Sigmoid colon (tissue), 7 donors: ENCODE data around the gene TBC1D16. TPM values are rescaled to one million over a fixed set of nuclear protein-coding genes. Genes with fewer than 3 reads are reported as not detected.

Source experiments
- DNase-seq: peaks from one replicate; pipeline ENCODE4 v3.0.0-alpha.2; 2019
- H3K27ac ChIP-seq, 4 donors: fragments of 200-600 bp; sonication (generic); one replicate each; pipeline ENCODE4 v1.5.1; 2016 to 2019; ENCODE audit warnings: mild to moderate bottlenecking in 1 of 4
- H3K27me3 ChIP-seq, 3 donors: fragments of 200-600 bp; sonication (generic); one replicate each; pipeline ENCODE4 v1.5.1; 2019; ENCODE audit warnings: mild to moderate bottlenecking in 1 of 3
- H3K36me3 ChIP-seq, 4 donors: fragments of 200-600 bp; sonication (generic); one replicate each; pipeline ENCODE4 v1.5.1; 2016 to 2019
- H3K4me1 ChIP-seq, 4 donors: fragments of 200-600 bp; sonication (generic); one replicate each; pipeline ENCODE4 v1.5.1; 2017 to 2019
- H3K4me3 ChIP-seq, 4 donors: fragments of 200-600 bp; sonication (generic); one replicate each; pipeline ENCODE4 v1.5.1; 2017 to 2019; ENCODE audit warnings: mild to moderate bottlenecking in 2 of 4, moderate library complexity in 1 of 4
- H3K9me3 ChIP-seq, 4 donors: fragments of 200-600 bp in 3 of 4; sonication (generic) in 3 of 4; one replicate each; pipeline versions ENCODE4 v1.5.1 to v1.6.1; 2013 to 2019
- EP300 ChIP-seq, 4 donors: sonication (generic); formaldehyde crosslinking; IDR thresholded peaks; one replicate each; pipeline ENCODE4 v1.6.1; 2017; ENCODE audit warnings: antibody characterized with exemption in 4 of 4
- POLR2A ChIP-seq, 2 donors: fragments of 450-650 bp; IDR thresholded peaks; one replicate each; pipeline ENCODE4 v1.6.1; 2016; ENCODE audit warnings: antibody characterized with exemption in 2 of 2, mild to moderate bottlenecking in 2 of 2, moderate library complexity in 2 of 2
- POLR2AphosphoS5 ChIP-seq, 4 donors: sonication (generic); formaldehyde crosslinking; IDR thresholded peaks; one replicate each; pipeline ENCODE4 v1.6.1; 2017; ENCODE audit warnings: antibody characterized with exemption in 4 of 4
- WGBS, 2 donors: extraction: QIAGEN DNeasy Blood & Tissue Kit; methylation state at CpG; one replicate each; pipeline ENCODE4 v1.1.7; 2013; 5-methylcytosine and 5-hydroxymethylcytosine counted together
- intact Hi-C: fragments of 100-400 bp; cut with DNase I; formaldehyde crosslinking; loops from one replicate; pipeline ENCODE4 v1.15.1; 2023
- polyA plus RNA-seq, 3 donors: library from polyadenylated mRNA; stranded (reverse); fragments of 200-250 nt; gene quantifications; one replicate each; pipeline ENCODE4 v1.2.3, GENCODE V29; 2013
- total RNA-seq, 4 donors: library from RNA; depleted of rRNA; stranded (reverse); fragments of >200 nt; gene quantifications; one replicate each; pipeline ENCODE4 v1.1.0, GENCODE V29; 2016
- TF ChIP-seq, protein P1 (sequence below), 4 experiments: fragments of 450-650 bp in 3 of 4; fragments of 200-600 bp in 1 of 4; IDR thresholded peaks; one replicate each; pipeline ENCODE4 v1.5.1; 2016 to 2019; ENCODE audit warnings: antibody characterized with exemption in 4 of 4, mild to moderate bottlenecking in 3 of 4, moderate library complexity in 2 of 4
- donor health status: healthy with polysubstance abuse.
- donor health status: Bipolar disorder and iron deficiency.
- donor health status: healthy.

The TBC1D16 gene
- total and polyA plus RNA-seq, 7 donors = 3.6 to 21.9 (median 15.7) TPM

- peak; percentile 61 for DNase-seq
- TF ChIP-seq, protein P1, sequence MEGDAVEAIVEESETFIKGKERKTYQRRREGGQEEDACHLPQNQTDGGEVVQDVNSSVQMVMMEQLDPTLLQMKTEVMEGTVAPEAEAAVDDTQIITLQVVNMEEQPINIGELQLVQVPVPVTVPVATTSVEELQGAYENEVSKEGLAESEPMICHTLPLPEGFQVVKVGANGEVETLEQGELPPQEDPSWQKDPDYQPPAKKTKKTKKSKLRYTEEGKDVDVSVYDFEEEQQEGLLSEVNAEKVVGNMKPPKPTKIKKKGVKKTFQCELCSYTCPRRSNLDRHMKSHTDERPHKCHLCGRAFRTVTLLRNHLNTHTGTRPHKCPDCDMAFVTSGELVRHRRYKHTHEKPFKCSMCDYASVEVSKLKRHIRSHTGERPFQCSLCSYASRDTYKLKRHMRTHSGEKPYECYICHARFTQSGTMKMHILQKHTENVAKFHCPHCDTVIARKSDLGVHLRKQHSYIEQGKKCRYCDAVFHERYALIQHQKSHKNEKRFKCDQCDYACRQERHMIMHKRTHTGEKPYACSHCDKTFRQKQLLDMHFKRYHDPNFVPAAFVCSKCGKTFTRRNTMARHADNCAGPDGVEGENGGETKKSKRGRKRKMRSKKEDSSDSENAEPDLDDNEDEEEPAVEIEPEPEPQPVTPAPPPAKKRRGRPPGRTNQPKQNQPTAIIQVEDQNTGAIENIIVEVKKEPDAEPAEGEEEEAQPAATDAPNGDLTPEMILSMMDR (IDR thresholded peaks at IDR 0.05) = no peak
- TF ChIP-seq POLR2A (IDR thresholded peaks at IDR 0.05) (no peak), POLR2AphosphoS5 (IDR thresholded peaks at IDR 0.05) (no peak), EP300 (IDR thresholded peaks at IDR 0.05) (no peak)
- Histone ChIP-seq H3K4me1 (peaks cover 0 to 28% (median 13%) of the 10 kb centered on the region in 4 donors), H3K27ac (peak overlapping the region in 3 of 4 donors; percentile 47 to 72 (median 65)), H3K27me3 (no peaks in the 10 kb centered on the region), H3K9me3 (no peaks in the 10 kb centered on the region), H3K4me3 (peak overlapping the region in 2 of 4 donors; percentile 15 to 17), H3K36me3 (no peaks in the 10 kb centered on the region)
- 94 to 95% methylated on average over 23 of the region's 23 CpGs for WGBS, 2 donors
- intact Hi-C loops = no loop called here
These were observed 54.0 kb downstream of the TBC1D16 start for GRCh38 chr17:79981661-79982101.

- Histone ChIP-seq H3K9me3 (no peaks in the 10 kb centered on the region), H3K27me3 (no peaks in the 10 kb centered on the region), H3K4me1 (peaks cover 0 to 24% (median 10%) of the 10 kb centered on the region in 4 donors), H3K36me3 (no peaks in the 10 kb centered on the region), H3K27ac (peak overlapping the region in 3 of 4 donors; percentile 47 to 72 (median 65)), H3K4me3 (peak overlapping the region in 2 of 4 donors; percentile 15 to 17)
- WGBS, 2 donors = 88 to 92% methylated on average over 15 of the region's 15 CpGs
- peak; percentile 63 for DNase-seq
- TF ChIP-seq POLR2AphosphoS5 (IDR thresholded peaks at IDR 0.05) = peak in 2 of 4 donors; percentile 11 to 62
- TF ChIP-seq, protein P1 (IDR thresholded peaks at IDR 0.05) = no peak
- intact Hi-C loops = no loop called here
These were observed 54.6 kb downstream of the TBC1D16 start for GRCh38 chr17:79981090-79981489.

- WGBS, 2 donors = 93 to 95% methylated on average over 23 of the region's 23 CpGs
- H3K9me3 ChIP-seq = no peaks in the 10 kb centered on the region
- H3K4me1 ChIP-seq = peaks cover 0 to 24% (median 10%) of the 10 kb centered on the region in 4 donors
- H3K27me3 ChIP-seq = no peaks in the 10 kb centered on the region
- no peaks in the 10 kb centered on the region for H3K36me3 ChIP-seq
- H3K27ac ChIP-seq = peak overlapping the region in 3 of 4 donors; percentile 47 to 72 (median 65)
- H3K4me3 ChIP-seq = no peak overlapping the region
- no peak for TF ChIP-seq POLR2AphosphoS5 (IDR thresholded peaks at IDR 0.05)
- peak; percentile 39 for DNase-seq
- intact Hi-C loops = no loop called here
These were observed 55.2 kb downstream of the TBC1D16 start for GRCh38 chr17:79980246-79981043.

GRCh38 chr17:79979816-79980215 lies 55.9 kb downstream of the TBC1D16 start:
- no peaks in the 10 kb centered on the region for H3K27me3 ChIP-seq
- H3K4me3 ChIP-seq = no peak overlapping the region
- intact Hi-C loops = no loop called here
- peaks cover 0 to 24% (median 10%) of the 10 kb centered on the region in 4 donors for H3K4me1 ChIP-seq
- peak; percentile 52 for DNase-seq
- H3K27ac ChIP-seq = no peak overlapping the region
- no peaks in the 10 kb centered on the region for H3K9me3 ChIP-seq
- TF ChIP-seq, protein P1 (IDR thresholded peaks at IDR 0.05) = no peak
- TF ChIP-seq POLR2AphosphoS5 (IDR thresholded peaks at IDR 0.05) (no peak), POLR2A (IDR thresholded peaks at IDR 0.05) (no peak), EP300 (IDR thresholded peaks at IDR 0.05) (no peak)
- 94% methylated on average over 12 of the region's 12 CpGs for WGBS, 2 donors
- H3K36me3 ChIP-seq = no peaks in the 10 kb centered on the region

GRCh38 chr17:79979221-79979741 lies 56.4 kb downstream of the TBC1D16 start:
- Histone ChIP-seq H3K9me3 (no peaks in the 10 kb centered on the region), H3K36me3 (no peaks in the 10 kb centered on the region), H3K27me3 (no peaks in the 10 kb centered on the region), H3K4me1 (peaks cover 0 to 24% (median 10%) of the 10 kb centered on the region in 4 donors), H3K4me3 (no peak overlapping the region), H3K27ac (no peak overlapping the region)
- peak; percentile 56 for DNase-seq
- intact Hi-C loops = no loop called here
- TF ChIP-seq EP300 (IDR thresholded peaks at IDR 0.05) = no peak
- no peak for TF ChIP-seq POLR2AphosphoS5 (IDR thresholded peaks at IDR 0.05)
- TF ChIP-seq POLR2A (IDR thresholded peaks at IDR 0.05) = no peak
- TF ChIP-seq, protein P1 (IDR thresholded peaks at IDR 0.05) = no peak
- WGBS, 2 donors = 72 to 86% methylated on average over 30 of the region's 30 CpGs
